Psoas muscle (tissue), 8 donors: Measurements from ENCODE around the gene KCND3. TPM values are rescaled to one million over a fixed set of nuclear protein-coding genes. Genes with fewer than 3 reads are reported as not detected.

Experiments
- ATAC-seq, 4 donors: fragments of 200-7000 bp; cut with Tn5 transposase; one replicate each; pipeline ENCODE4 v1.9.1; 2020; ENCODE audit warnings: moderate library complexity in 3 of 4, mild to moderate bottlenecking in 2 of 4
- DNase-seq, 2 donors: peaks; one replicate each; pipeline ENCODE4 v3.0.0-alpha.2; 2020
- H3K27ac ChIP-seq: fragments of 200-600 bp; one replicate; pipeline ENCODE4 v1.8.0; 2022
- H3K27me3 ChIP-seq, 3 donors: fragments of 200-600 bp in 1 of 3; one replicate each; pipeline versions ENCODE4 v1.6.1 to v1.8.0; 2013 to 2022; ENCODE audit warnings: low read length in 2 of 3, mild to moderate bottlenecking in 2 of 3, moderate library complexity in 1 of 3; ENCODE audit not compliant: insufficient read depth in 3 of 3
- H3K36me3 ChIP-seq, 2 donors: fragments of 200-600 bp in 1 of 2; one replicate each; pipeline versions ENCODE4 v1.6.1 to v1.8.0; 2013 to 2022; ENCODE audit warnings: low read depth in 1 of 2, mild to moderate bottlenecking in 1 of 2, moderate library complexity in 1 of 2; ENCODE audit not compliant: insufficient read depth in 1 of 2
- H3K4me1 ChIP-seq: fragments of 200-600 bp; one replicate; pipeline ENCODE4 v1.8.0; 2022
- H3K4me3 ChIP-seq: fragments of 200-600 bp; one replicate; pipeline ENCODE4 v1.8.0; 2022; ENCODE audit warnings: mild to moderate bottlenecking
- H3K9me3 ChIP-seq: fragments of 200-600 bp; one replicate; pipeline ENCODE4 v1.8.0; 2022
- WGBS, 3 donors: extraction: QIAGEN DNeasy Blood & Tissue Kit; methylation state at CpG; one replicate each; pipeline versions ENCODE4 v1.1.6 to v1.1.7; 2013; 5-methylcytosine and 5-hydroxymethylcytosine counted together
- intact Hi-C, 2 donors: fragments of 100-400 bp; cut with DNase I; formaldehyde crosslinking; loops; one replicate each; pipeline versions ENCODE4 v1.11.0 to v1.14.2; 2022
- polyA plus RNA-seq, 3 donors: library from polyadenylated mRNA; stranded (reverse); fragments of 200-250 nt; gene quantifications; one replicate each; pipeline ENCODE4 v1.2.3, GENCODE V29; 2013
- total RNA-seq, 4 donors: library from RNA; stranded (reverse); fragmentation: NEBNext Ultra II Directional in 2 of 4; extraction: Animal tissue kit (Norgen Biotek cat#: 25700) in 2 of 4; gene quantifications; one replicate each; pipeline versions ENCODE4 v1.2.1 to v1.2.4, GENCODE V29; 2021 to 2023
- TF ChIP-seq, protein P1 (sequence below): fragments of 200-600 bp; IDR thresholded peaks from one replicate; pipeline ENCODE4 v1.8.0; 2022; ENCODE audit warnings: antibody characterized with exemption
- donor health status: healthy with polysubstance abuse.
- donor health status: DM: no; HTN: no; CAD: no; lungs with moderate emphysema.
- donor health status: Bipolar disorder and iron deficiency.
- donor health status: healthy.
- donor health status: DM: yes; HTN: yes; CAD: no.
- donor health status: DM: no; HTN: no; CAD: no.
- donor health status: DM: no; HTN: no; CAD: no.
- donor health status: DM: yes; HTN: yes; CAD: no.

Gene KCND3
- total and polyA plus RNA-seq, 7 donors, result 0.53 to 4.1 (median 1.3) TPM

DNA sequence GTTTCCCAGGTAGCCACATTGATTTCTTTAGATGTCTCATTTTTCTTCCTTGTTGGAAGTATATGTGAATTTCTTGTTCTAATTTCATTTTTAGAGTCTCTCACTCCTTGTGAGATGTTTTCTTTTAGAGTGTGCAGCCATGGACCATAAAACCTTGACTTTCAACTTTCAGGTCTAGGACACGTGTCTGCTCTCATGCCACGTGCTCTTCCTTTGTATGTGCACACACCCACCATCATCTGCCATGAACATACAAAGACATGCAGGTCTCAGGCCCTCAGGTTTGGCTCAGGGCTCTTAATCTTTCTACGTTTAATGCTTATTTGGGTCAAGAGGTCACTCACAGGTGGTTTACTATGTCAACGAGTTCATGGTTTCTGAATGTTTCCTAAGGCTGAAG, 163.2 kb downstream of the KCND3 start:
- no peak for ATAC-seq
- Histone ChIP-seq H3K4me3 (no peak overlapping the region), H3K36me3 (no peaks in the 10 kb centered on the region), H3K4me1 (no peaks in the 10 kb centered on the region), H3K27me3 (no peaks in the 10 kb centered on the region), H3K9me3 (no peaks in the 10 kb centered on the region), H3K27ac (no peak overlapping the region)
- no peak for DNase-seq
- intact Hi-C loops, result no loop called here
- WGBS, 3 donors, result 66 to 73% (median 67%) methylated on average over 4 of the region's 4 CpGs
- TF ChIP-seq, protein P1, sequence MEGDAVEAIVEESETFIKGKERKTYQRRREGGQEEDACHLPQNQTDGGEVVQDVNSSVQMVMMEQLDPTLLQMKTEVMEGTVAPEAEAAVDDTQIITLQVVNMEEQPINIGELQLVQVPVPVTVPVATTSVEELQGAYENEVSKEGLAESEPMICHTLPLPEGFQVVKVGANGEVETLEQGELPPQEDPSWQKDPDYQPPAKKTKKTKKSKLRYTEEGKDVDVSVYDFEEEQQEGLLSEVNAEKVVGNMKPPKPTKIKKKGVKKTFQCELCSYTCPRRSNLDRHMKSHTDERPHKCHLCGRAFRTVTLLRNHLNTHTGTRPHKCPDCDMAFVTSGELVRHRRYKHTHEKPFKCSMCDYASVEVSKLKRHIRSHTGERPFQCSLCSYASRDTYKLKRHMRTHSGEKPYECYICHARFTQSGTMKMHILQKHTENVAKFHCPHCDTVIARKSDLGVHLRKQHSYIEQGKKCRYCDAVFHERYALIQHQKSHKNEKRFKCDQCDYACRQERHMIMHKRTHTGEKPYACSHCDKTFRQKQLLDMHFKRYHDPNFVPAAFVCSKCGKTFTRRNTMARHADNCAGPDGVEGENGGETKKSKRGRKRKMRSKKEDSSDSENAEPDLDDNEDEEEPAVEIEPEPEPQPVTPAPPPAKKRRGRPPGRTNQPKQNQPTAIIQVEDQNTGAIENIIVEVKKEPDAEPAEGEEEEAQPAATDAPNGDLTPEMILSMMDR, result no peak

DNA sequence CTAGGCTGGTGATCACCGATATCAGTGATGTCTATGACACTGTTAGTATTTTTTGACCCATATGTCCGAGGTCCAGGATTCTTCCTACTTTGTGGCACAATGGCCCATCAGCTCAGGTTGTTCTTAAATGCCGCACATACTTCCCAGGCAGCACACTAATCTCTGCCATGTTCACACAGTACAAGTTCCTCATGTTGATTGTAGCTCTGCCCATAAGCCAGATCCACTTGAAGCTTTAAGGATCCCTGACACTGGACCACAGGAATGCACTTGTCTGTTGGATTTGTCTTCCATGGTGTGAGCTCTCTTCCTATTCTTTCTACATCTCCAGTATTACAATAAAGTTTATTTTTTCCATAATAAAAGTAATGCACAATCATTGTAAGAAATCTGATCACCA, 164.3 kb downstream of the KCND3 start:
- Histone ChIP-seq H3K4me3 (no peak overlapping the region), H3K36me3 (no peaks in the 10 kb centered on the region), H3K27ac (no peak overlapping the region), H3K27me3 (no peaks in the 10 kb centered on the region), H3K4me1 (no peaks in the 10 kb centered on the region), H3K9me3 (no peaks in the 10 kb centered on the region)
- no peak for ATAC-seq
- TF ChIP-seq, protein P1, result no peak
- 88 to 92% (median 91%) methylated on average over 3 of the region's 3 CpGs for WGBS, 3 donors
- intact Hi-C loops, result no loop called here
- no peak for DNase-seq

DNA sequence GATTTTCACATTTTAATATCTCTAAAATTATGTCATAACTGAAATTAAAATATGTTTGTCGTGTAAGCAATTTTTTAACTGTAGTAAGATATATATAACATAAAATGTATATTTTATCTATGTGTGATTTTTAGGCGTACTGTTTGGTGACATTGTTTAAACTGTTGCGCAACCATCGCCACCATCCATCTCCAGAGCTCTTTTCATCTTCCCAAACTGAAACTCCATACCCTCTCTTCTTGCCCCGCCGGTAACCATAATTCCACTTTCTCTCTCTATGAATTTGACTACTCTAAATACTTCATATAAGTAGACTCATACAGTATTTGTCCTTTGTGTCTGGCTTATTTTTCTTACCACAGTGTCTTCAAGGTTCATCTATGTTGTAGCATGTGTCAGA, 167.3 kb downstream of the KCND3 start:
- intact Hi-C loops, result no loop called here

DNA sequence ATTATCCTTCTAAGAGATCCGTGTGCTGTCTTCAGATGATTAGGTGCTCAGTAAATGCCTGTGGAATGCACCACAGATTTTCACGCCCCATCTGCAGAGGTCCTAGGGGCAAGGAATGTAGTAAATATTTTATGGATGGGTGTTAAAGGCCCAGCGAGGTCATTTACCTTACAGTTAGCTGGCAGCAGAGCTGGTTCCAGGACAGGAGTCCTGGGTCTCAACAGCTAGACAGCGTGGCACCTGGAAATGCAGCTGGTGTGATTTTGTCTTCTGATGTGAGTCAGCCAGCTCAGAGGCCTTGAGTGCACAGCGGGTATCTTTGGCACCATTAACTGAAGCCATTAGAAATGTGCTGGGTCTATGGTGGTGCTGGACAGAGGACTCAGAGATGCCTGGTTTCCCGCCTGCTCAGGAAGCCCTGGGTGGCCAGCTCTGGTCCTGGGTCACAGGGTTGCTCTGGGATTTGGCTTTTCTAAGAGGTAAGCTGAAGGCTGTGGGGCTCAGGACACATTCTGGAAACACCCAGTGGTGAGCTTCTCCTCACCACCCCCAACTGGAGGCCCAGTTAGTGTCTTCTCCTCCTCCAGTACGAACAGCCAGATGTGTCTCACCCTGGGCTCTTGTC, 168.2 kb downstream of the KCND3 start:
- Histone ChIP-seq H3K9me3 (no peaks in the 10 kb centered on the region), H3K4me1 (no peaks in the 10 kb centered on the region), H3K4me3 (no peak overlapping the region), H3K27me3 (no peaks in the 10 kb centered on the region), H3K36me3 (no peaks in the 10 kb centered on the region), H3K27ac (no peak overlapping the region)
- TF ChIP-seq, protein P1, result no peak
- DNase-seq (no peak), ATAC-seq (no peak)
- WGBS, 3 donors, result 63 to 79% (median 76%) methylated on average over 7 of the region's 7 CpGs
- intact Hi-C loops, result no loop called here

More for the DNA sequence above, 167.3 kb downstream of the KCND3 start:
- WGBS, 3 donors, result 94 to 95% (median 95%) methylated on average over 6 of the region's 6 CpGs
- Histone ChIP-seq H3K36me3 (no peaks in the 10 kb centered on the region), H3K27ac (no peak overlapping the region), H3K4me3 (no peak overlapping the region), H3K4me1 (no peaks in the 10 kb centered on the region), H3K27me3 (no peaks in the 10 kb centered on the region), H3K9me3 (no peaks in the 10 kb centered on the region)
- DNase-seq, result no peak
- ATAC-seq, result no peak
- TF ChIP-seq, protein P1, result no peak
